ENCODE measurements around the gene RGS7.

RGS7 gene

DNA sequence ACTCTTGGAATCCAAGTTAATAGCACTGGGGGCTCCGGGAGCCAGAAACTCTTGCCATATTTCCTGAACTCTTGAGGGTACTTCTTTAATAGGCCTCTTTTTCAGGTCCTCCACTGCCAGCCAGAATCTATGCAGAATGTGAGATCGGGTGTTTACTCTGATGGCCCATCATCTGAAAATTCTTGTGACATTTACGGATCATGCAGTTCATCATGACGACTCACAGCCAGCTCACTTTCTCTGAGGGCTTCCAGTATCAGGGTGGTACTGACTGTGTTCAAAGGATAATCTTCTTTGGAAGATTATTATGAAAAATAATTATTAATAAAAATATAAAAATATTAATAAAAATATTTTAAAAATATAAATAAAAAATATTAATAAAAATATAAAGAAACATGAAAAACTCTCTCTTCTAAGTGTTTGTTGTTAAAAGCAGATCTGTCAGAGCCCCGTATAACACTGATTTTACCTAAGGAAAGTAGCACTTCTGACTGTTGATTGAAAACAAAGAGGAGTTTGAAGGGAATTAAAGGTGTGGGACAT is 550.7 kb downstream of the RGS7 start:
- WGBS, result 95% methylated on average over 5 of the region's 5 CpGs
- no peaks in the 10 kb centered on the region for H3K9me3 ChIP-seq (ENCODE audit: insufficient read depth, low read depth, low read length)
- no peaks in the 10 kb centered on the region for H3K27me3 ChIP-seq (ENCODE audit: insufficient read depth, low read length)
- no peaks in the 10 kb centered on the region for H3K4me1 ChIP-seq (ENCODE audit: insufficient read depth, low read length)
- no peak overlapping the region for H3K27ac ChIP-seq (ENCODE audit: low read depth, low read length)
- H3K4me3 ChIP-seq (ENCODE audit: low read length), result no peak overlapping the region
- H3K36me3 ChIP-seq (ENCODE audit: insufficient read depth, low read length), result no peaks in the 10 kb centered on the region
- H3K9ac ChIP-seq (ENCODE audit: low read depth, low read length), result no peak overlapping the region

DNA sequence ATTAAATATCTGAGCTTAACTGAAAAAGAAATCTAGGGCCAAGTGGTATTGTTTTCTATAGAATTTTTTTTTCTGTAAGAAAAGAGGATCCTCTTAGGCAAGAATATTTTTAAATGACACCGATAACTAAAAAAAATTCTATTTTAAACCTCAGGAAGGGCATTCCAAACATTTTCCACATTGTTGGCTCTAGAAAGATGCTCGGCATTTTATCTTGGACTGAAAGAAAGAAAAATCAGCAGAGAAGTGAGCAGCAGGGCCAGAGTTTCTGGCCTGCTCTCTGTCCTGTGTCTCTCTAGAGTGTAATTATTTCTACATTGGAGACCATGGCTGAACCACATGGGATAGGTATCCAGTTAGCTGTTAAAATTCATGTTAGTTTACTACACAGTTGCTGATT is 552.5 kb downstream of the RGS7 start:
- H3K27ac ChIP-seq (ENCODE audit: low read depth, low read length), result no peak overlapping the region
- H3K4me1 ChIP-seq (ENCODE audit: insufficient read depth, low read length), result no peaks in the 10 kb centered on the region

DNA sequence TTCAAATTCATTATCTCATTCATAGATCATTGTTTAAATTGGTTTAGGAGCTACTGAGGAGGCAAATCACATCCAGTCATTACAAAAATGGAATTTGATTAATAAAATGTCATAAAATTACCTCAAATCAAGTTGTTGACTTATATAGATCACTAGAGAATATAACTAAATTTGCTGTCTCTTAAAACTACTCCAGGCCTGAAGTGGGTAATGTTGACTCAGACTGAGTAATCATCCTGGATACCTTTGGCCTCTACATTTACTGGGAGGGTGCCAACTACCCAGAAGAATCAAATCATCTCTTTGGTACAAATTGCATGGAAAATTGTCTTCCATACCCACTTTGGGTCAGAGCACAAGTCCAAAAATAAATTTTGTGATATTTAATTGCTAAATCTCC is 553.9 kb downstream of the RGS7 start:
- no peak overlapping the region for H3K4me3 ChIP-seq (ENCODE audit: low read length)
- no peaks in the 10 kb centered on the region for H3K27me3 ChIP-seq (ENCODE audit: insufficient read depth, low read length)
- no peaks in the 10 kb centered on the region for H3K4me1 ChIP-seq (ENCODE audit: insufficient read depth, low read length)
- H3K9ac ChIP-seq (ENCODE audit: low read depth, low read length), result no peak overlapping the region
- no peak overlapping the region for H3K27ac ChIP-seq (ENCODE audit: low read depth, low read length)
- H3K9me3 ChIP-seq (ENCODE audit: insufficient read depth, low read depth, low read length), result no peaks in the 10 kb centered on the region
- H3K36me3 ChIP-seq (ENCODE audit: insufficient read depth, low read length), result no peaks in the 10 kb centered on the region

More for the DNA sequence above, 552.5 kb downstream of the RGS7 start:
- no peak overlapping the region for H3K4me3 ChIP-seq (ENCODE audit: low read length)
- no peak overlapping the region for H3K9ac ChIP-seq (ENCODE audit: low read depth, low read length)
- H3K9me3 ChIP-seq (ENCODE audit: insufficient read depth, low read depth, low read length), result no peaks in the 10 kb centered on the region
- no peaks in the 10 kb centered on the region for H3K36me3 ChIP-seq (ENCODE audit: insufficient read depth, low read length)
- 94% methylated on average over 2 of the region's 2 CpGs for WGBS
- no peaks in the 10 kb centered on the region for H3K27me3 ChIP-seq (ENCODE audit: insufficient read depth, low read length)

DNA sequence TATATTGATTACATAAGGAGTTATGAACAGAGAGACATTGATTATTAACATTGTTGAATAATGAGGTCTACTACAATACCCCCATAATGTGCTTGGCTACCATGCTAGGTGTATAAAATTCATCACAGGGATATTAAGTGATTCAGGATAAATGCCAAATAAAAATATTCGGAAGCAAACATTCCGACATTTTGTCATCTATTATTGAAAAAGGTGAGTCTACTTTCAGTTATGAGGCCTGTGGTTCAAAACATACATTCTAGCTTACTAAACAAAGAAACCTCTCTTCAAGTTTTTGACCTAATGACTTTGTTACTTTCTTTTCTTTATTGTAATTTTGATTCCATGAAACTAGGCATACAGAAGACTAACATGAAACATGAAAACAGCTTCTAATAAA is 554.7 kb downstream of the RGS7 start:
- H3K27me3 ChIP-seq (ENCODE audit: insufficient read depth, low read length), result no peaks in the 10 kb centered on the region
- no peaks in the 10 kb centered on the region for H3K36me3 ChIP-seq (ENCODE audit: insufficient read depth, low read length)
- WGBS, result 100% methylated on average over 2 of the region's 2 CpGs
- no peak overlapping the region for H3K4me3 ChIP-seq (ENCODE audit: low read length)
- no peak overlapping the region for H3K27ac ChIP-seq (ENCODE audit: low read depth, low read length)
- no peaks in the 10 kb centered on the region for H3K4me1 ChIP-seq (ENCODE audit: insufficient read depth, low read length)
- no peak overlapping the region for H3K9ac ChIP-seq (ENCODE audit: low read depth, low read length)
- H3K9me3 ChIP-seq (ENCODE audit: insufficient read depth, low read depth, low read length), result no peaks in the 10 kb centered on the region

DNA sequence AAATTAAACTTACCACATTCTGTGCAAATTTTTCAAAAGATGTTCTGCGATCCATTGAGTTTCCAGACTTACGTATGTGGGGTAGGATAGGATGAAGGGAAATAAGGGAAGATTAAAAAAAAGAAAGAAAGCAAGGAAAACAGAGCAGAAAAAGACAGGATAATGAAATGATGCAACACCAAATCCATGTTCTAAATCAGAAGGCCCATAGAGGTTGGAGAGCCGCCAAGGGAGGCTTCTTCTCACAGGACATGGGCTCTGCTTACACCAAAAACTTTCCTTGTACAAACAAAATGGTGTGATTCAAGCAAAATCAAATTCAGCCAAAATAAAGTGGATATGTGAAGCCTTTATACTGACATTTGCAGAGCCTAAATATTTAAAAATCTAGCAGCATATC is 555.6 kb downstream of the RGS7 start:
- WGBS, result 100% methylated on average over 3 of the region's 3 CpGs
- Histone ChIP-seq H3K4me1 (ENCODE audit: insufficient read depth, low read length) (no peaks in the 10 kb centered on the region), H3K27me3 (ENCODE audit: insufficient read depth, low read length) (no peaks in the 10 kb centered on the region), H3K9ac (ENCODE audit: low read depth, low read length) (no peak overlapping the region), H3K9me3 (ENCODE audit: insufficient read depth, low read depth, low read length) (no peaks in the 10 kb centered on the region), H3K36me3 (ENCODE audit: insufficient read depth, low read length) (no peaks in the 10 kb centered on the region), H3K27ac (ENCODE audit: low read depth, low read length) (no peak overlapping the region), H3K4me3 (ENCODE audit: low read length) (no peak overlapping the region)

DNA sequence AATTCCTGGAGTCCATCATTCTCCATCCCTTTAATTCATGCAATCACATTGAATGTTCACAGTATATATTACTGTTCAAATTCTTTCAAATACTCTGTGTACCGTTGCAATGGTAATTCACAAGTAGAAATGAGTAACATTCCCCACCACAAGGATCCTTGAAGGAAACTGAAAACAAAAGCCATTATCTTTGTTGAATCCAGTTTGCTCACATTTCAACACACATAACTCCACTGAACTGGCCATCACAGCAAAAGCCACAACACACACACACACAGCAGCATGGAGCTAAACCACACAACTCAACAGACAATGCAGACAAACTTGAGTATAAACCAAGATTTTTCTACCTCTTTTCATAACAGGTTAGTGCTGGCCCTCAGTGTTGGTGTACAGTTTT is 556.7 kb downstream of the RGS7 start:
- H3K27me3 ChIP-seq (ENCODE audit: insufficient read depth, low read length), result no peaks in the 10 kb centered on the region
- H3K9me3 ChIP-seq (ENCODE audit: insufficient read depth, low read depth, low read length), result no peaks in the 10 kb centered on the region
- H3K9ac ChIP-seq (ENCODE audit: low read depth, low read length), result no peak overlapping the region
- no peaks in the 10 kb centered on the region for H3K4me1 ChIP-seq (ENCODE audit: insufficient read depth, low read length)
- no peak overlapping the region for H3K27ac ChIP-seq (ENCODE audit: low read depth, low read length)
- no peaks in the 10 kb centered on the region for H3K36me3 ChIP-seq (ENCODE audit: insufficient read depth, low read length)
- H3K4me3 ChIP-seq (ENCODE audit: low read length), result no peak overlapping the region
- 100% methylated on average over 1 of the region's 1 CpG for WGBS

DNA sequence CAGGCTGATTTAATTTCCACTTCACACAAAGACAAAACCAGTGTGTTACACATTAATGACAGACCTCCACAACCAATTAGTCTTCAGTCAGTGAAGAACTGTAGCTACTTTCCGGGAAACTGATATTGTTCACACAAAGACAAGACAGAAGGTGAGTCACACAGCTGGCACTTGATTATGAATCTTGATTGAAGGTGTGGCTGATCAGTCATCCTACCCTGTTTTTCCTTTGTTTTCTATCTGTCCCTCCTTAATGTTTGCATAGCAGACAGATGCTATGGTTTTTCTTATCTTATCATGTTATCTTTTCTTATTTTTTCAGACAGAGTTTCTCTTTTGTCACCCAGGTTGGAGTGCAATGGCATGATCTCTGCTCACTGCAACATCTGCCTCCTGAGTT is 560.0 kb downstream of the RGS7 start:
- H3K27me3 ChIP-seq (ENCODE audit: insufficient read depth, low read length), result no peaks in the 10 kb centered on the region
- no peaks in the 10 kb centered on the region for H3K36me3 ChIP-seq (ENCODE audit: insufficient read depth, low read length)
- WGBS, result 96% methylated on average over 1 of the region's 1 CpG
- no peak overlapping the region for H3K27ac ChIP-seq (ENCODE audit: low read depth, low read length)
- no peak overlapping the region for H3K9ac ChIP-seq (ENCODE audit: low read depth, low read length)
- H3K4me3 ChIP-seq (ENCODE audit: low read length), result no peak overlapping the region
- H3K4me1 ChIP-seq (ENCODE audit: insufficient read depth, low read length), result no peaks in the 10 kb centered on the region
- no peaks in the 10 kb centered on the region for H3K9me3 ChIP-seq (ENCODE audit: insufficient read depth, low read depth, low read length)

DNA sequence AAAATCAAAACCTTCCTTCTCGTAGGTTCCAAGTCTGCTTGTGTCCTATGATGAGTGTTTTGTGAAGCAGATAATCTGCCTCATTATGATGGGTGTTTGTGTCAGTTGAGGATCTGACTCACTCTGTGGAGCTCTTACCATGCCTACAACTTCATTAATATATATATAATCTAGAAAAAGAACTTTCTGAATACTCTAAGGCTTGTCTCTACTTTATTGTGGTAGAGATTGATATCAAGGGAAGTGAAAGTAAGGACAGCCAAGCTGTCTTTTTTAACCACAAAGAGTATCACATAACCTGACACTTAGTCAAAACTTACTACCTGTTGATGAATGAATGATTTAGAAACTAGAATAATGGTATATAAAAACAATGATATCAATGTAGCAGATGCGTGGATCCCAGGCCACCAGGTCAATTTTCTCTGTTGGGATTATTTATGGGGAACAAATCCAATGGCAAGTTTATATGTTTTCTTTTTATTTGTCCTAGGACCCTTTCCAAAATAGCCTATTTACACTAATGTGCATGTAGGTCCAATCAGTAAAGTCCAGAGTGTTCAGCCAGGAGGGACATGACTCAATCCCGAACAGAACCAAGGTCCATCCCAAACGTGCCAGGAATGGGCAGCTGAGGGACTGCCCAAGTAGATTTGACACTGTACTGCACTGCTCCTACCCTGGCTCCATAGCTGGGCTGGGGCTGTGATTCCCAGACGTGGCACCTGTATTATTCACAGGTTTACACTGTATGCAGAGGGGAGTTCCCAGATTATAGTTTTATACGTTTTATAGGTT is 562.8 kb downstream of the RGS7 start:
- no peak overlapping the region for H3K9ac ChIP-seq (ENCODE audit: low read depth, low read length)

DNA sequence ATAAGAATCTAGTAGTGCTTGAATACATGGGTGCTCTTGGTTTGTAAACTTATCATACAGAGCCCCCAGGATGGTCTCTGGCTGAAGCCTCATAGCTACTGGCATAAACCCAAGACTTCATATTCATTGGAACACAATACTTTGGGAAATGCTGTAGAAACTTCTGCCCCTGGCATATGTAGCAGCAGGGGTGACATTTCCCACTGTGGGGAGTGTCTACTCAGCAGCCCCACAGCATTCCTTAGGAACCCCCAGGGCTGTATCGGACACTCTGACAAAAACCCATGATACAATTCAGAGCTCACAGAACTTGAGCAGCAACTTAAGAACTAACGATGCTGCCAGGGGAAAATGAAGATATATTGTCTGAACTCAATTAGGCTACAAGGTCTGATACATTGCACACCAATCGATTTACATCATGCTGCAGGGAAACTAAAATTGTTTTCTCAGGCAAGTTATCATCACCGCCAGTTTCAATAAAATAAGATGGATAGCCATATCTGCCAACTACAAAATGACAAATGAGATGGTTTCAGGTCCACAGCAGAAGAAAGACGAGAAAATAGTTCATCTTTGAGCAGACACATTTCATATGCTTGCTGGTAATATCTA is 564.0 kb downstream of the RGS7 start:
- H3K9ac ChIP-seq (ENCODE audit: low read depth, low read length), result no peak overlapping the region
- H3K4me1 ChIP-seq (ENCODE audit: insufficient read depth, low read length), result no peaks in the 10 kb centered on the region
- no peak overlapping the region for H3K27ac ChIP-seq (ENCODE audit: low read depth, low read length)
- no peaks in the 10 kb centered on the region for H3K27me3 ChIP-seq (ENCODE audit: insufficient read depth, low read length)
- H3K9me3 ChIP-seq (ENCODE audit: insufficient read depth, low read depth, low read length), result no peaks in the 10 kb centered on the region
- WGBS, result 95% methylated on average over 5 of the region's 5 CpGs
- H3K4me3 ChIP-seq (ENCODE audit: low read length), result no peak overlapping the region
- H3K36me3 ChIP-seq (ENCODE audit: insufficient read depth, low read length), result no peaks in the 10 kb centered on the region

More for the DNA sequence above, 562.8 kb downstream of the RGS7 start:
- H3K4me1 ChIP-seq (ENCODE audit: insufficient read depth, low read length), result no peaks in the 10 kb centered on the region
- no peak overlapping the region for H3K27ac ChIP-seq (ENCODE audit: low read depth, low read length)
- WGBS, result 89% methylated on average over 5 of the region's 6 CpGs
- no peaks in the 10 kb centered on the region for H3K36me3 ChIP-seq (ENCODE audit: insufficient read depth, low read length)
- H3K4me3 ChIP-seq (ENCODE audit: low read length), result no peak overlapping the region
- no peaks in the 10 kb centered on the region for H3K27me3 ChIP-seq (ENCODE audit: insufficient read depth, low read length)
- H3K9me3 ChIP-seq (ENCODE audit: insufficient read depth, low read depth, low read length), result no peaks in the 10 kb centered on the region

DNA sequence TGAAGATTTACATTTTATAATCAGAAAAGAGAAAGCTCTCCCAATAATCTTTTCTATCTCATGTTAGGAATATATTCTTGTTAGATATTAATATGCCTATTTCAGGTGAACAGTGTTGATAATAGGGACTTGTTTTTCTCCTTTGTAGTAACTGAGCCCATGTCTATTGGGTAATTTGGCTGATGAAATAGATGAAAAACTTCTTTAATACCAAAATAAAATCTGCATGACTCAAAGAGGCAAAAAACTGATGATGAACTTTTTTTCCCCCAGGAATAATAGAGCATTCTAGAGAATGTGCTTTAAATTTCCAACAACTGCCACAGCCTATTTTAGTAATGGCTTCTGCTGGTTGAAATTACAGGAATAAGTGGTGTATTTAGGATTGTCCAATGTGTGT is 566.1 kb downstream of the RGS7 start:
- no peak overlapping the region for H3K4me3 ChIP-seq (ENCODE audit: low read length)
- H3K27me3 ChIP-seq (ENCODE audit: insufficient read depth, low read length), result no peaks in the 10 kb centered on the region

DNA sequence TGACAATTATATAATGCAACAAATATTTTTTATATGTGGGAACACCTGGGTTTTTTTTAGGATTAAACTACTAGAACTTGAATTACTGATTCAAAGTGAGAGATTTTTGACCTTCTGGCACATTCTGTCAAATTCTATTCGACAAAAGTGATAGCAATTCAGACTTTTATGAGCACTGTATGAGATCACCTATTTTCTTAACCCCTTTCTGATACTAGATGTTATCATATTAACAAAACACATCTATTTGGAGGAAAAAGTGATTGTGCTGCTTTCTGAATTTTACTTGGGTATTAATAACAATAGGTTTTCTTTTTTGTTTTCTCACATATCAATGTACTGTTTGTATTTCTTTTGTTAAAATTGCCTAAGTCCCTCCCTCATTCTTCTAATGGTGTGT is 570.1 kb downstream of the RGS7 start:
- no peaks in the 10 kb centered on the region for H3K4me1 ChIP-seq (ENCODE audit: insufficient read depth, low read length)
- WGBS, result 100% methylated on average over 1 of the region's 1 CpG
- H3K9ac ChIP-seq (ENCODE audit: low read depth, low read length), result no peak overlapping the region

More for the DNA sequence above, 566.1 kb downstream of the RGS7 start:
- Histone ChIP-seq H3K36me3 (ENCODE audit: insufficient read depth, low read length) (no peaks in the 10 kb centered on the region), H3K9ac (ENCODE audit: low read depth, low read length) (no peak overlapping the region), H3K4me1 (ENCODE audit: insufficient read depth, low read length) (no peaks in the 10 kb centered on the region), H3K9me3 (ENCODE audit: insufficient read depth, low read depth, low read length) (no peaks in the 10 kb centered on the region), H3K27ac (ENCODE audit: low read depth, low read length) (no peak overlapping the region)

More for the DNA sequence above, 570.1 kb downstream of the RGS7 start:
- Histone ChIP-seq H3K9me3 (ENCODE audit: insufficient read depth, low read depth, low read length) (no peaks in the 10 kb centered on the region), H3K4me3 (ENCODE audit: low read length) (no peak overlapping the region), H3K36me3 (ENCODE audit: insufficient read depth, low read length) (no peaks in the 10 kb centered on the region), H3K27me3 (ENCODE audit: insufficient read depth, low read length) (no peaks in the 10 kb centered on the region), H3K27ac (ENCODE audit: low read depth, low read length) (no peak overlapping the region)
